Neural cell (in vitro differentiated cells): Measurements from ENCODE around the gene TRPM4. TPM values are rescaled to one million over a fixed set of nuclear protein-coding genes. Genes with fewer than 3 reads are reported as not detected.

ENCODE experiments used
- H2AFZ ChIP-seq: fragments of 200-600, 300-800 bp; sonication (generic), shearing (Covaris generic); 2 replicates; pipeline ENCODE4 v1.6.0; 2014; ENCODE audit warnings: low read depth, mild to moderate bottlenecking, antibody characterized with exemption, low read length, moderate library complexity
- H3F3A ChIP-seq: fragments of 200-600 bp; shearing (Covaris generic); 2 replicates; pipeline ENCODE4 v1.6.1; 2016; ENCODE audit warnings: mild to moderate bottlenecking, moderate library complexity, mixed read lengths, antibody characterized with exemption, low read length; ENCODE audit not compliant: insufficient read depth, poor library complexity, severe bottlenecking
- H3K27ac ChIP-seq: fragments of 200-600, 300-800 bp; sonication (generic), shearing (Covaris generic); 2 replicates; pipeline ENCODE4 v1.5.1; 2014; ENCODE audit warnings: mild to moderate bottlenecking, low read length, moderate library complexity
- H3K27me3 ChIP-seq: fragments of 300-800, 200-600 bp; sonication (generic), shearing (Covaris generic); 2 replicates; pipeline ENCODE4 v1.6.0; 2014; ENCODE audit warnings: mild to moderate bottlenecking, low read depth, low read length, moderate library complexity; ENCODE audit not compliant: insufficient read depth
- H3K36me3 ChIP-seq: fragments of 300-800, 200-600 bp; sonication (generic), shearing (Covaris generic); 2 replicates; pipeline ENCODE4 v1.5.1; 2014; ENCODE audit warnings: mild to moderate bottlenecking, antibody characterized with exemption, low read length, moderate library complexity; ENCODE audit not compliant: insufficient read depth
- H3K4me2 ChIP-seq: fragments of 300-800, 200-600 bp; sonication (generic), shearing (Covaris generic); 2 replicates; pipeline ENCODE4 v1.6.0; 2014; ENCODE audit warnings: mild to moderate bottlenecking, low read length
- H3K4me3 ChIP-seq: fragments of 300-800, 200-600 bp; sonication (generic), shearing (Covaris generic); 2 replicates; pipeline ENCODE4 v1.5.1; 2014; ENCODE audit warnings: mild to moderate bottlenecking, low read length, moderate library complexity
- H3K79me2 ChIP-seq: fragments of 200-600 bp; shearing (Covaris generic); replicated peaks from 2 replicates; pipeline ENCODE4 v1.6.0; 2014; ENCODE audit warnings: mild to moderate bottlenecking, low read length, moderate library complexity; ENCODE audit not compliant: insufficient read depth
- H3K9ac ChIP-seq: fragments of 300-800, 200-600 bp; sonication (generic), shearing (Covaris generic); 2 replicates; pipeline ENCODE4 v1.6.1; 2016; ENCODE audit warnings: mild to moderate bottlenecking, low read length, mixed read lengths
- H3K9me2 ChIP-seq: fragments of 200-600 bp; shearing (Covaris generic); 2 replicates; pipeline ENCODE4 v1.6.1; 2016; ENCODE audit warnings: mild to moderate bottlenecking, low read length, mixed read lengths; ENCODE audit not compliant: insufficient read depth
- H3K9me3 ChIP-seq: fragments of 200-600, 300-800 bp; sonication (generic), shearing (Covaris generic); 2 replicates; pipeline ENCODE4 v1.6.1; 2016; ENCODE audit warnings: mild to moderate bottlenecking, mixed run types, low read length, moderate library complexity, mixed read lengths
- H4K20me1 ChIP-seq: fragments of 200-600 bp; shearing (Covaris generic); 2 replicates; pipeline ENCODE4 v1.6.1; 2016; ENCODE audit warnings: mild to moderate bottlenecking, mixed run types; ENCODE audit not compliant: insufficient read depth
- EP300 ChIP-seq: fragments of 450-650 bp; conservative IDR thresholded peaks from 2 replicates; pipeline ENCODE4 v1.6.1; 2014; ENCODE audit warnings: antibody characterized with exemption, mild to moderate bottlenecking, moderate library complexity; ENCODE audit not compliant: poor library complexity, severe bottlenecking
- EZH2 ChIP-seq: fragments of 200-600, 300-800 bp; shearing (Covaris generic), sonication (generic); IDR thresholded peaks from 2 replicates; pipeline ENCODE4 v1.6.1; 2014; ENCODE audit warnings: antibody characterized with exemption, low read length, borderline replicate concordance, mild to moderate bottlenecking; ENCODE audit not compliant: insufficient read depth, poor library complexity, severe bottlenecking
- MXI1 ChIP-seq: fragments of 450-650 bp; conservative IDR thresholded peaks from 2 replicates; pipeline ENCODE4 v1.6.1; 2014; ENCODE audit warnings: antibody characterized with exemption, mild to moderate bottlenecking; ENCODE audit not compliant: poor library complexity, severe bottlenecking
- POLR2AphosphoS5 ChIP-seq: IDR thresholded peaks from 2 replicates; pipeline ENCODE4 v1.6.1; 2012
- RAD21 ChIP-seq: fragments of 450-650 bp; conservative IDR thresholded peaks from 2 replicates; pipeline ENCODE4 v1.6.1; 2014; ENCODE audit warnings: antibody characterized with exemption, mild to moderate bottlenecking, moderate library complexity
- REST ChIP-seq: IDR thresholded peaks from 2 replicates; pipeline ENCODE4 v1.6.1; 2012; ENCODE audit warnings: borderline replicate concordance
- SMC3 ChIP-seq: fragments of 450-650 bp; conservative IDR thresholded peaks from 2 replicates; pipeline ENCODE4 v1.6.1; 2014; ENCODE audit warnings: antibody characterized with exemption, mild to moderate bottlenecking, moderate library complexity; ENCODE audit not compliant: poor library complexity
- TAF1 ChIP-seq: IDR thresholded peaks from 2 replicates; pipeline ENCODE4 v1.6.1; 2012; ENCODE audit warnings: low read depth
- polyA plus RNA-seq: library from polyadenylated mRNA; depleted of rRNA; stranded (reverse); fragments of >200 nt; gene quantifications from 2 replicates; pipeline ENCODE4 v1.2.3, GENCODE V29; 2014
- TF ChIP-seq, protein P1 (sequence below): fragments of 450-650 bp; IDR thresholded peaks from 2 replicates; pipeline ENCODE4 v1.5.1; 2014; ENCODE audit warnings: antibody characterized with exemption, mild to moderate bottlenecking, moderate library complexity; ENCODE audit not compliant: poor library complexity, severe bottlenecking

Gene TRPM4
- polyA plus RNA-seq, 1 donor from 2014 or later, result 42.5 TPM

GRCh38 chr19:49182848-49183375 lies 25.3 kb downstream of the TRPM4 start:
- Histone ChIP-seq H2AFZ (no peak overlapping the region), H3K4me2 (no peak overlapping the region), H3K9me3 (no peaks in the 10 kb centered on the region), H3K79me2 (no peaks in the 10 kb centered on the region), H3K27ac (no peak overlapping the region), H3K36me3 (peaks cover 5% of the 10 kb centered on the region), H3K4me3 (no peak overlapping the region), H3K9me2 (no peaks in the 10 kb centered on the region), H4K20me1 (no peaks in the 10 kb centered on the region), H3K27me3 (no peaks in the 10 kb centered on the region), H3K9ac (no peak overlapping the region), H3F3A (no peaks in the 10 kb centered on the region)
- TF ChIP-seq SMC3, result no peak
- no peak for TF ChIP-seq REST
- TF ChIP-seq, protein P1, sequence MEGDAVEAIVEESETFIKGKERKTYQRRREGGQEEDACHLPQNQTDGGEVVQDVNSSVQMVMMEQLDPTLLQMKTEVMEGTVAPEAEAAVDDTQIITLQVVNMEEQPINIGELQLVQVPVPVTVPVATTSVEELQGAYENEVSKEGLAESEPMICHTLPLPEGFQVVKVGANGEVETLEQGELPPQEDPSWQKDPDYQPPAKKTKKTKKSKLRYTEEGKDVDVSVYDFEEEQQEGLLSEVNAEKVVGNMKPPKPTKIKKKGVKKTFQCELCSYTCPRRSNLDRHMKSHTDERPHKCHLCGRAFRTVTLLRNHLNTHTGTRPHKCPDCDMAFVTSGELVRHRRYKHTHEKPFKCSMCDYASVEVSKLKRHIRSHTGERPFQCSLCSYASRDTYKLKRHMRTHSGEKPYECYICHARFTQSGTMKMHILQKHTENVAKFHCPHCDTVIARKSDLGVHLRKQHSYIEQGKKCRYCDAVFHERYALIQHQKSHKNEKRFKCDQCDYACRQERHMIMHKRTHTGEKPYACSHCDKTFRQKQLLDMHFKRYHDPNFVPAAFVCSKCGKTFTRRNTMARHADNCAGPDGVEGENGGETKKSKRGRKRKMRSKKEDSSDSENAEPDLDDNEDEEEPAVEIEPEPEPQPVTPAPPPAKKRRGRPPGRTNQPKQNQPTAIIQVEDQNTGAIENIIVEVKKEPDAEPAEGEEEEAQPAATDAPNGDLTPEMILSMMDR, result no peak
- TF ChIP-seq POLR2AphosphoS5, result no peak
- no peak for TF ChIP-seq EP300
- TF ChIP-seq TAF1, result no peak
- no peak for TF ChIP-seq MXI1
- TF ChIP-seq RAD21, result no peak
- TF ChIP-seq EZH2, result no peak

DNA sequence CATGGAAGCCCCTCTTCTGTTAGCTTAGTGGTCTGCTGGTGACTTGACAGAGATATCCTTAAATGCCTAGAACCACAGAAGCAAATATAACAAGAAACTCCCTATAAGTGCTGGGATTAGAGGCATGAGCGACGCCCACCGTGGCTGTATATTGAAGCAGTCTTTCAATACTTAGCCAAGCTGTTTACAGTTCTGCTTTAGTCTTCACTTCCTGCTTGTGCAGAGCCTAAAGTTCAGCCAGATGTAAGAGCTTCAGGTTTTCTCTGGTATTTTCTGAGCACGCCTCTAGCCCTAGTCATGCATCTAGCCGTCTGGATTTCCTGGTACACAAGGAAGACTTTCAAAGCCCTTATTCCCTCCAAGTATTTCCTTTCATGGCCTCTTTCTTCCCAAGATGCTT lies 28.5 kb downstream of the TRPM4 start:
- H3K36me3 ChIP-seq, result peaks cover 14% of the 10 kb centered on the region
- no peaks in the 10 kb centered on the region for H3K27me3 ChIP-seq
- no peaks in the 10 kb centered on the region for H3K79me2 ChIP-seq
- no peak overlapping the region for H3K9ac ChIP-seq
- H3K4me2 ChIP-seq, result no peak overlapping the region
- TF ChIP-seq POLR2AphosphoS5, result no peak
- no peak for TF ChIP-seq EZH2
- no peak for TF ChIP-seq RAD21
- TF ChIP-seq, protein P1, result no peak
- no peak for TF ChIP-seq MXI1
- no peak for TF ChIP-seq REST
- TF ChIP-seq SMC3, result no peak
- no peak for TF ChIP-seq EP300
- TF ChIP-seq TAF1, result no peak
- no peak overlapping the region for H3K27ac ChIP-seq
- no peaks in the 10 kb centered on the region for H4K20me1 ChIP-seq
- H3F3A ChIP-seq, result no peaks in the 10 kb centered on the region
- no peaks in the 10 kb centered on the region for H3K9me3 ChIP-seq
- H3K4me3 ChIP-seq, result no peak overlapping the region
- no peak overlapping the region for H2AFZ ChIP-seq
- no peaks in the 10 kb centered on the region for H3K9me2 ChIP-seq
